IMR-90 (cell line): Measurements from ENCODE around the gene INPP5B. TPM values are rescaled to one million over a fixed set of nuclear protein-coding genes. Genes with fewer than 3 reads are reported as not detected.

Source experiments
- ATAC-seq: fragments of 200-7000 bp; cut with Tn5 transposase; 2 replicates; pipeline ENCODE4 v1.9.1; 2020; ENCODE audit warnings: low read depth, mild to moderate bottlenecking, moderate library complexity
- BruUV-seq: library from RNA; stranded (reverse); fragments of 400-500 nt; replicated peaks from 2 replicates; lab custom pipeline; 2021; lab: Mats Ljungman, UMichigan
- CTCF ChIA-PET: fragments of 300-600 bp; formaldehyde crosslinking; extraction: SDS; loops from one replicate; lab custom pipeline; 2021; ENCODE audit warnings: antibody characterized with exemption; lab: Yijun Ruan, JAX
- POLR2A ChIA-PET: fragments of 300-600 bp; sonication (Branson Sonifier 250); formaldehyde crosslinking; loops from one replicate; lab custom pipeline; 2022; ENCODE audit warnings: antibody characterized with exemption; ENCODE audit not compliant: unreplicated experiment; lab: Charles Lee
- DNase-seq: peaks from one replicate; pipeline ENCODE4 v3.0.0; 2013
- H2AFZ ChIP-seq: replicated peaks from 2 replicates; pipeline ENCODE3; 2013; ENCODE audit warnings: low read length, mild to moderate bottlenecking; ENCODE audit not compliant: poor library complexity
- H2AK5ac ChIP-seq: 2 replicates; pipeline ENCODE4 v1.6.1; 2013; ENCODE audit warnings: low read depth, low read length, inconsistent platforms
- H2AK9ac ChIP-seq: replicated peaks from 2 replicates; pipeline ENCODE3; 2013; ENCODE audit warnings: mild to moderate bottlenecking, low read depth, low read length, moderate library complexity; ENCODE audit not compliant: poor library complexity
- H2BK120ac ChIP-seq: 2 replicates; pipeline ENCODE4 v1.6.1; 2013; ENCODE audit warnings: low read depth, low read length, inconsistent platforms
- H2BK15ac ChIP-seq: 3 replicates; pipeline ENCODE4 v1.6.1; 2013; ENCODE audit warnings: low read depth, low read length, inconsistent platforms
- H2BK20ac ChIP-seq: 2 replicates; pipeline ENCODE4 v1.6.1; 2013; ENCODE audit warnings: low read depth, mild to moderate bottlenecking, inconsistent platforms, low read length, moderate library complexity
- H2BK5ac ChIP-seq: 2 replicates; pipeline ENCODE4 v1.6.1; 2013; ENCODE audit warnings: mild to moderate bottlenecking, low read depth, low read length, inconsistent platforms; ENCODE audit not compliant: poor library complexity, severe bottlenecking
- H3K14ac ChIP-seq: replicated peaks from 2 replicates; pipeline ENCODE4 v1.6.1; 2013; ENCODE audit warnings: low read depth, low read length, inconsistent platforms
- H3K18ac ChIP-seq: 2 replicates; pipeline ENCODE4 v1.6.1; 2013; ENCODE audit warnings: low read depth, low read length, control low read depth
- H3K23ac ChIP-seq: 2 replicates; pipeline ENCODE4 v1.6.1; 2013; ENCODE audit warnings: low read depth, low read length, inconsistent platforms
- H3K27ac ChIP-seq: 2 replicates; pipeline ENCODE4 v1.5.1; 2013; ENCODE audit warnings: mild to moderate bottlenecking, control low read depth, low read length; ENCODE audit not compliant: insufficient read depth
- H3K27me3 ChIP-seq: 2 replicates; pipeline ENCODE4 v1.6.1; 2013; ENCODE audit warnings: low read length; ENCODE audit not compliant: control insufficient read depth, insufficient read depth
- H3K36me3 ChIP-seq: 2 replicates; pipeline ENCODE4 v1.6.1; 2013; ENCODE audit warnings: low read length, mixed read lengths; ENCODE audit not compliant: control insufficient read depth, insufficient read depth
- H3K4ac ChIP-seq: 2 replicates; pipeline ENCODE4 v1.6.1; 2013; ENCODE audit warnings: low read depth, low read length, inconsistent platforms
- H3K4me1 ChIP-seq: 2 replicates; pipeline ENCODE4 v1.6.1; 2013; ENCODE audit warnings: low read length, mixed read lengths; ENCODE audit not compliant: control insufficient read depth, insufficient read depth
- H3K4me2 ChIP-seq: 2 replicates; pipeline ENCODE4 v1.6.1; 2013; ENCODE audit warnings: low read depth, mild to moderate bottlenecking, control low read depth, low read length, moderate library complexity
- H3K4me3 ChIP-seq: 2 replicates; pipeline ENCODE4 v1.5.1; 2013; ENCODE audit warnings: low read depth, mild to moderate bottlenecking, control low read depth, low read length, moderate library complexity; ENCODE audit not compliant: insufficient read depth
- H3K56ac ChIP-seq: 2 replicates; pipeline ENCODE4 v1.6.1; 2013; ENCODE audit warnings: low read length, inconsistent platforms; ENCODE audit not compliant: insufficient read depth; ENCODE audit errors: extremely low read depth
- H3K79me1 ChIP-seq, 2 experiments: 2 replicates each; pipeline ENCODE4 v1.6.1; 2013; ENCODE audit warnings: low read length in 2 of 2, inconsistent platforms in 1 of 2, low read depth in 1 of 2
- H3K9ac ChIP-seq: 2 replicates; pipeline ENCODE4 v1.6.1; 2013; ENCODE audit warnings: low read depth, low read length, control low read depth
- H3K9me1 ChIP-seq: 2 replicates; pipeline ENCODE4 v1.6.1; 2013; ENCODE audit warnings: low read length, inconsistent platforms; ENCODE audit not compliant: insufficient read depth
- H3K9me3 ChIP-seq: 2 replicates; pipeline ENCODE4 v1.6.1; 2013; ENCODE audit warnings: low read length; ENCODE audit not compliant: control insufficient read depth, insufficient read depth
- H4K20me1 ChIP-seq: 2 replicates; pipeline ENCODE4 v1.6.1; 2013; ENCODE audit warnings: low read length, inconsistent platforms; ENCODE audit not compliant: insufficient read depth
- H4K5ac ChIP-seq: 2 replicates; pipeline ENCODE4 v1.6.1; 2013; ENCODE audit warnings: mild to moderate bottlenecking, low read depth, low read length, control low read depth
- H4K8ac ChIP-seq, 2 experiments: 2 replicates each; pipeline ENCODE4 v1.6.1; 2013; ENCODE audit warnings: low read depth in 2 of 2, low read length in 2 of 2, control low read depth in 1 of 2, inconsistent platforms in 1 of 2
- H4K91ac ChIP-seq: 2 replicates; pipeline ENCODE4 v1.6.1; 2013; ENCODE audit warnings: low read depth, low read length, inconsistent platforms; ENCODE audit not compliant: insufficient read depth
- BHLHE40 ChIP-seq: fragments of 150-350 bp; IDR thresholded peaks from 2 replicates; pipeline ENCODE4 v1.6.1; 2016; ENCODE audit warnings: mild to moderate bottlenecking, low read depth, low read length
- CHD1 ChIP-seq: IDR thresholded peaks from 2 replicates; pipeline ENCODE4 v1.6.1; 2012; ENCODE audit warnings: low read depth, low read length, improper control_type of control experiment
- CTCF ChIP-seq: conservative IDR thresholded peaks from 2 replicates; pipeline ENCODE4 v1.5.1; 2012; ENCODE audit warnings: mild to moderate bottlenecking, low read depth, low read length, improper control_type of control experiment
- FOS ChIP-seq: fragments of 150-350 bp; IDR thresholded peaks from 2 replicates; pipeline ENCODE4 v1.6.1; 2016; ENCODE audit warnings: low read depth, low read length
- MAFK ChIP-seq: IDR thresholded peaks from 2 replicates; pipeline ENCODE4 v1.6.1; 2012; ENCODE audit warnings: low read depth, low read length, improper control_type of control experiment
- MAZ ChIP-seq: IDR thresholded peaks from 2 replicates; pipeline ENCODE4 v1.6.1; 2012; ENCODE audit warnings: low read depth, mild to moderate bottlenecking, low read length, improper control_type of control experiment, moderate library complexity, borderline replicate concordance
- MXI1 ChIP-seq: IDR thresholded peaks from 2 replicates; pipeline ENCODE4 v1.6.1; 2012; ENCODE audit warnings: low read depth, mild to moderate bottlenecking, low read length, moderate library complexity, borderline replicate concordance
- NFE2L2 ChIP-seq: fragments of 150-350 bp; IDR thresholded peaks from 2 replicates; pipeline ENCODE4 v1.6.1; 2016; ENCODE audit warnings: low read depth, mild to moderate bottlenecking, low read length
- POLR2A ChIP-seq: IDR thresholded peaks from 2 replicates; pipeline ENCODE4 v1.6.1; 2012; ENCODE audit warnings: mild to moderate bottlenecking, low read depth, low read length
- RAD21 ChIP-seq: IDR thresholded peaks from 2 replicates; pipeline ENCODE4 v1.6.1; 2012; ENCODE audit warnings: low read length, improper control_type of control experiment
- RCOR1 ChIP-seq: IDR thresholded peaks from 2 replicates; pipeline ENCODE4 v1.6.1; 2012; ENCODE audit warnings: mild to moderate bottlenecking, low read length, improper control_type of control experiment; ENCODE audit not compliant: insufficient replicate concordance
- RFX5 ChIP-seq: IDR thresholded peaks from 2 replicates; pipeline ENCODE4 v1.8.0; 2012; ENCODE audit warnings: low read depth, mild to moderate bottlenecking, low read length, moderate library complexity
- SMC3 ChIP-seq: fragments of 150-350 bp; IDR thresholded peaks from 2 replicates; pipeline ENCODE4 v1.6.1; 2016; ENCODE audit warnings: low read depth, mild to moderate bottlenecking, antibody characterized with exemption, low read length, moderate library complexity
- WGBS, 2 experiments: methylation state at CpG; one replicate each; pipeline versions ENCODE4 v1.1.5 to v1.1.7; 2013; ENCODE audit warnings: missing lambda C conversion rate in 2 of 2; ENCODE audit not compliant: insufficient read length in 1 of 2; ENCODE audit errors: extremely low coverage in 2 of 2; 5-methylcytosine and 5-hydroxymethylcytosine counted together
- dilution Hi-C: fragments of 300-500 bp; cut with HindIII; formaldehyde crosslinking; loops from one replicate; pipeline ENCODE4 v1.14.3; 2018; ENCODE audit warnings: low sequenced_read_pairs; ENCODE audit not compliant: unreplicated experiment
- in situ Hi-C: fragments of 300-500 bp; cut with MboI; formaldehyde crosslinking; loops from 3 replicates; pipeline ENCODE4 v1.14.3; 2019; ENCODE audit warnings: low sequenced_read_pairs, inconsistent platforms, mixed read lengths
- intact Hi-C: fragments of 100-400 bp; cut with micrococcal nuclease; formaldehyde crosslinking; loops from 2 replicates; pipeline ENCODE4 v1.10.0; 2022
- polyA plus RNA-seq, 3 experiments: library from polyadenylated mRNA; depleted of rRNA; stranded (reverse); fragments of >200 nt; gene quantifications; 2 replicates each; pipeline ENCODE4 v1.2.3, GENCODE V29; 2012; ENCODE audit warnings: low replicate concordance in 1 of 3
- total RNA-seq: library from RNA; depleted of rRNA; stranded (reverse); fragments of >200 nt; gene quantifications from 2 replicates; pipeline ENCODE4 v1.2.3, GENCODE V29; 2012

Gene INPP5B
- total and polyA plus RNA-seq, 2 of the 4 experiments (the other 2 are of a cell fraction): 9.4 to 20.4 TPM

- Histone ChIP-seq H2BK5ac (no peak overlapping the region), H4K8ac (no peak overlapping the region), H4K20me1 (peaks cover 14% of the 10 kb centered on the region), H4K91ac (no peak overlapping the region), H3K27ac (no peak overlapping the region), H3K9ac (no peak overlapping the region), H3K14ac (no peak overlapping the region), H2AFZ (no peak overlapping the region), H2BK20ac (no peak overlapping the region), H2BK120ac (no peak overlapping the region), H3K9me3 (no peaks in the 10 kb centered on the region), H3K4me2 (no peak overlapping the region), H2AK5ac (no peak overlapping the region), H3K9me1 (peaks cover 5% of the 10 kb centered on the region; the same call in 1 of the 2 replicates), H3K4ac (no peak overlapping the region), H3K36me3 (peaks cover 19% of the 10 kb centered on the region), H3K79me1 (peaks cover 20 to 55% of the 10 kb centered on the region in 2 experiments; a peak in 3 of 4 replicates), H2AK9ac (no peak overlapping the region), H2BK15ac (no peak overlapping the region), H3K18ac (no peak overlapping the region), H3K23ac (no peak overlapping the region), H3K27me3 (no peaks in the 10 kb centered on the region), H4K5ac (no peak overlapping the region), H3K56ac (no peak overlapping the region), H3K4me3 (no peak overlapping the region), H3K4me1 (peaks cover 7% of the 10 kb centered on the region)
- dilution Hi-C loops: no loop called here
- intact Hi-C loops: no loop called here
- 85% methylated on average over 4 of the region's 13 CpGs; no CpG with 5 or more reads in 1 of the 2 experiments for WGBS, 2 experiments
- TF ChIP-seq RFX5: no peak
- TF ChIP-seq CTCF: no peak
- no peak for TF ChIP-seq CHD1
- TF ChIP-seq RCOR1: no peak
- no peak for TF ChIP-seq RAD21
- no peak for TF ChIP-seq MAZ
- TF ChIP-seq MXI1: no peak
- TF ChIP-seq BHLHE40: no peak
- no peak for TF ChIP-seq NFE2L2
- no peak for TF ChIP-seq FOS
- TF ChIP-seq POLR2A: no peak
- no peak for TF ChIP-seq SMC3
- TF ChIP-seq MAFK: no peak
- POLR2A ChIA-PET: interaction anchor here (0.7 kb wide), 1 partner anchor 45 kb away, joined by 3 read pairs; no protein-coding TSS in a partner anchor
- in situ Hi-C loops: no loop called here
- ATAC-seq (no peak), DNase-seq (no peak)
- no TSS peak for BruUV-seq
- CTCF ChIA-PET: no interaction called here
These were observed 20.6 kb downstream of the INPP5B start for GRCh38 chr1:37926038-37926924.
